NCI-H446 (cell line): ENCODE data around the gene FBRS.
"Not testable (repeated sequence)": the region's sequence is repeated elsewhere in the genome, so short reads cannot be mapped to it uniquely, and the experiment has no call there.

Experiments used
- DNase-seq, 2 experiments: peaks; one replicate each; lab custom pipeline; 2025; lab: John Stamatoyannopoulos, UW

The FBRS gene

DNA sequence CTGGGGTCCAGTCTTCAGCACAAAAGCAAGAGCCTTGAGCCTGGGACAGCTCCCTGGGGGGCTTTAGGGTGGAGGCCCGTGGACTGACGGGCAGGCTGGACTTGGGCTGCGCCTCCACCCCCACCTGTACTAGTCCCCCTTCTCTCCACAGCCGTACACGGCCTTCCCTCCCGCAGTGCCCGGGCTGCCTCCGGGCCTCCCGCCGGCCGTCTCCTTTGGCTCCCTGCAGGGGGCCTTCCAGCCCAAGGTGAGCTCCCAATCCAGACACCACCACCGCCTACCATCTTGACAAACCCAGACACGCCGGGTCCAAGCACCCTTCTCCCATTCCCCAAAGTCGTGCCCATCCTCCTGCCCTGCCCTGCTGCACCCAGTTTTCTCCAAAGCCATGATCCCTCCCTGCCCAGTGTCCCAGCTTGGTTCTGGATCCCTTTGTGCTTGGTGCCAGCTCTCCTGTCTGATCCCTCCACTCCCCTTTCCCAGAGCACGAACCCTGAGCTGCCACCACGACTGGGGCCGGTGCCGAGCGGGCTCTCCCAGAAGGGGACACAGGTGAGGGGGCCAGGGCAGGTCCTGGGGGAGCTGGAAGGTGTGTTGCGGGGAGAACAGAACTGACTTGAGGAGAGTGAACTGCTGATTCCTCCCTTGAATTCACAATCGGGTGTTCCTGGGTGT lies 7.1 kb downstream of the FBRS start:
- DNase-seq = no peak

DNA sequence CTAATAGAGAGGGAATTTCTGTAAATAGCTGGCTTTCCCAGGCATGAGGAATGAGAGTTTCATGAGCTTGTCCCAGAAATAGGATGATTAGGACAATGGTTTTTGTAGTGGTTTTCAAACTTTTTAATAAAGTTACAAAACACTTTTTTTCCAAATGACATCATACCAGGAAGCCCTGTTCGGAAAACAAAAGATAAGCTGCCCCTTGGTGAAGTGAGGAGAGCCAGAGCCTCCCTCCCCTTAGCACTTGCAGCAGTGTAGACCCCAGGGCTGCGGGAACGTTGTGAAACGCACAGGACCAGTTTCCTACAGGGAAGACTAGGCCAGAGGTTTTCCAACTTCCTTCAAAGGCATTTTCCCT lies 7.6 kb downstream of the FBRS start:
- no peak for DNase-seq

DNA sequence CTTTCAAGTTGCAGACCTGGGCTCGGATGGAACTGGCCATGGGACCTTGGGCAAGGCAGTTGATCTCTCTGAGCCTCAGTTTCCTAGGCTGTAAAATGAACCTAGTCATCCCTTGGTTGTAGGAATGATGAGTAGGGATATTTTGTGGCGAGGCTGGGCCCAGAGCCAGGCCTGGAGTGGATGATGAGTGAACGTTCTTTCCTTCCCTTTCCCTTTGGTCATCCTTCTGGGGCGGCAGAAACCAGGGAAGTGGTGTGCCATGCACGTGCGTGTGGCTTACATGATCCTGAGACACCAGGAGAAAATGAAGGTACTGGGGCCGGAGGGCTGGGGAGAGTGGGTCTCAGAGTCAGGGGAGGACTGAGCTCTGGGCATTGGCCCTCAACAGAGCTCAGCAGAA lies 8.4 kb downstream of the FBRS start:
- DNase-seq = no peak

DNA sequence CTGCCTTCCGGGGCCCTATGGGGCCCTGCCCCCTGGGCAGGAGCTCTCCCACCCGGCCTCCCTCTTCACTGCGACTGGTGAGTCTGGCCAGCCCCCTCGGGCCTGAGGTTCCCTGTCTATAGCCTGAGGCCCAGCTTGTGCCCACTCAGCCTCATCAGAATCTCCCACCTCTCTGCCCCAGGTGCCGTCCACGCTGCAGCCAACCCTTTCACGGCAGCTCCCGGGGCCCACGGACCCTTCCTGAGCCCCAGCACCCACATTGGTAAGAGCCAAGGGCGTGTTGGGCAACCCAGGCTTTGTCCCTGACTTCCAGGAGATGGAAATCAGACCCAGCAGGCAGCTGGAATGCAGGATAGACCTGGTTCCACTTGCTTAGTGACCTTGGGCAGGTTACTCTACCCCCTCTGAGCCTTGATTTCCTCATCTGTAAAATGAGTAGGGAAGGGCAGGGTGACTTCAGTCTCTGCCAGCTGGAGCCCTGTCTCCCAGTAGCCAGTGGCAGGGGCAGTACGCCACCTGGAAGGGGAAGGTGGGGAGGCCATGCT lies 9.2 kb downstream of the FBRS start:
- no peak for DNase-seq

DNA sequence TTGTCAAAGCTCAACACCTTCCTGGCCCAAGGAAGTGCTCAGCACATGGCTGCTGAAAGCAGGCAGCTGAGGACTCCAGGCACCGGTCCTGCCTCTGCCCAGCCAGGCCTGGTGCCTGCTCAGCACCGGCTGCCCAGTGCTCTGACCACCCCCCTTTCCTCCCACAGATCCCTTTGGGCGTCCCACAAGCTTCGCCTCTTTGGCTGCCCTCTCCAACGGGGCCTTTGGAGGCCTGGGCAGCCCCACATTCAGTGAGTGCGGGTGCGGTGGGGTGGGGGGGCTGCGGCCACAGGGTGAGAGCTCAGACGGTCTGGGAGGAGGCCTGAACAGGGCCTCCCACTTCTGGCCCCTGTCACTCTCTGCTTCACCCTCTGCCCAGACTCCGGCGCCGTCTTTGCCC lies 10.2 kb downstream of the FBRS start:
- no peak for DNase-seq

DNA sequence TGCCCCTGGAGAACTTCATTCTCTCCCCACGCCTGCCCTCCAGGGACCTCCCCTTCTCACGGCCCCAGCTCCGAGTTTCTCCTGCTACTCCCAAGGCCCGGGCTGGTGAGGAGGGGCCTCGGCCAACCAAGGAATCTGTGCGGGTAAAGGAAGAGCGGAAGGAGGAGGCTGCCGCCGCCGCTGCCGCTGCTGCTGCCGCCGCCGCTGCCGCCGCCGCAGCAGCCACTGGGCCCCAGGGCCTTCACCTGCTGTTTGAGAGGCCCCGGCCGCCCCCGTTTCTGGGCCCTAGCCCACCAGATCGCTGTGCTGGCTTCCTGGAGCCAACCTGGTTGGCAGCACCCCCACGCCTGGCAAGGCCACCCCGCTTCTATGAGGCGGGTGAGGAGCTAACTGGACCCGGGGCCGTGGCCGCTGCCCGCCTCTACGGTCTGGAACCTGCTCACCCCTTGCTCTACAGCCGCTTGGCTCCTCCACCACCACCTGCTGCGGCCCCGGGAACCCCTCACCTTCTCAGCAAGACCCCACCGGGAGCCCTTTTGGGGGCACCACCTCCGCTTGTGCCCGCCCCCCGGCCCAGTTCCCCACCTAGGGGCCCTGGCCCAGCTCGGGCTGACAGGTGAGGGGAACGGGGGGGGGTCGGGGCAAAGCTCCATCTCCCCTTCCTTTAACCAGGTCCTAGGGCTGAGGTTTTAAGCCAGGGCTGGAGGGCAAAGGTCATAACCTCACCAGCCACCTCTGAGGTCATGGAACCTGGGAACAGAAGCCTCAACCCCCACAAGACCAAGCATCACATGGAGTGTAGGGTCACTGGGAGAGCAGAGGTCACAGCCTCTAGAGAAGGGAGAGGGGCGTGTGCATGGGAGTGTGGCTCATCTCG lies 11.0 kb downstream of the FBRS start:
- DNase-seq = no peak

DNA sequence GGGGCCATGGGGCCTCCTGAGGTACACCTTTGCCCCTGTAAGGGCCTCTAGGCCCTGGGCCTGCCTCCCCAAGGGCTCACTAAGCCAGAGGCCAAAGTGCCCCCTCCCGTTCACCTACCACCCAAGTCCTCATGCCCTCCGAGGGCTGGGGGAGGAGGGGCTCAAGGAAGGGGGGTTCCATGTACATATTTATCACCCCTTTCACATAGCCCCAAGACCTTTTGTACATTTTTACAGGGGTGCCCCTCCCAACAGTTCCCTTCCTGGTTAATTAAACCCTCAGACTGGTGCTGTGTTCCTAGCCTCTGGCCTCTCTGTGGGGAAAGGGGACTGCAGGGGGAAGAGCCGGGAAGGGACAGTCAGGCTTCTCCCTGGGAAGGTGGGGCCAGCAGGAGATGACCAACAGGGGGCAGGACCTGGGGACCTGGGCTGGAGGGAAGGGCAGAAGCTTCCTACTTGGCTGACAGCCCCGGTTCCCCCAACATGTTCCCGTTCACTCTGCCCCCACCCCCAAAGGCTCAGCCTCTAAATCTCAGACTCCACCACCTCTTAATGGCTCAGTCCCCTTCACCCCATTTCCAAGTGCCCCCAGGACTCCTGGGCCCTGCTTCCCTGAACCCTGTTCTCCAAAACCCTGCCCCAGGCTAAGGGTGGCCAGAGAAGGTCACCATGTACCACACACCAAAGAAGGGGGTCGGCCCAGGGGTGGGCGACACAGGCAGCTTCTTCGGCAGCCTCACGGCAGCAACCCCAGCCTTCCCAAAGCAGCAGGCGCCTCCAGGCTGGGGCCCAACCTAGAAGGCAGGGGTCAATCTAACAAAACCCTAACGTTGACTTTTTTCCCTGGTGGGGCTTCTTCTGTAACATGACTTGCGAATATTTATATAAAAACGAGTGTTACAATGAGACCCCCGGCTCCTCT lies 11.9 kb downstream of the FBRS start:
- DNase-seq = no peak

DNA sequence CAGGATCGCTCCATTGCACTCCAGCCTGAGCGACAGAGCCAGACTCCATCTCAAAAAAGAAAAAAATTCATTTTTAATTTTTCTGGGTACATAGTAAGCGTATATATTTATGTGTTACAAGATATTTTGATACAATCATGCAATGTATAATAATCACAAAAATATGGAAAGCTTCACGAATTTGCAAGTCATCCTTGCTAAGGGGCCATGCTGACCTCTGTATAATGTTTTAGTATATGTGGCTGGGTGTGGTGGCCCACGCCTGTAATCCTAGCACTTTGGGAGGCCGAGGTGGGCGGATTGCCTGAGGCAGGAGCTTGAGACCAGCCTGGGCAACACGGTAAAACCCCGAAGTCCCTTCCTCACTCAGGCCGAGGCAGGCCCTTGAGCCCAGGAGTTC lies 16.9 kb downstream of the FBRS start:
- no peak for DNase-seq

DNA sequence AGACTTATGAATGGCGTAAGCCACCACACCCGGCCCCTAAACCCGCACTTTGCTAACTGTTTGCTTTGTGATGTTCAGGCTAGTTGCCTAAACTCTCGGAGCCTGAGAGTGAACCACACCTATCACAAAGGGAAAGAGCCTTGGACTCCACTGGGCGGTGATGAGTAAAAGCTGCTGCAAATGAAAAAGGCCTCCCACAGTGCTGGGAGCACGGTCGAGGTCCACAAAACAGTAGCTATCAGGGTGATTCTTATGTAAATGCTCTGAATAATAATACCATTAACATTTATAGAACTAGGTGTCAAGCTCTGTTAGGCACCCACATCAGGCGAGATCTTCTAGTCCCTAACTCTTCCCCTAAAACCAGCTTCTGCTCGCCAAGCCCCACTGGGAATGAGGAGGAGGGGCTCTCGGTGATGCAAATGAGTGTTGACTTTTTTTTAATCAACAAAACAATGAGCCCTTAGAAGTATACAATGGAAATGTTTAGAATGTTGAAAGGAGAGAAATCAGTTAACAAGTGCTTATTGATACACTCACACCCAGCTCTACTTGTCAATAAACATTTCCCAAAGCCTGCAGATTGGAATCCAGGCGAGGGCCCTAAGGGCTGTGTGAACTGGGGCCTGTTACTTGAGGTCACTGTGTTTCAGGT lies 19.8 kb downstream of the FBRS start:
- no peak for DNase-seq

DNA sequence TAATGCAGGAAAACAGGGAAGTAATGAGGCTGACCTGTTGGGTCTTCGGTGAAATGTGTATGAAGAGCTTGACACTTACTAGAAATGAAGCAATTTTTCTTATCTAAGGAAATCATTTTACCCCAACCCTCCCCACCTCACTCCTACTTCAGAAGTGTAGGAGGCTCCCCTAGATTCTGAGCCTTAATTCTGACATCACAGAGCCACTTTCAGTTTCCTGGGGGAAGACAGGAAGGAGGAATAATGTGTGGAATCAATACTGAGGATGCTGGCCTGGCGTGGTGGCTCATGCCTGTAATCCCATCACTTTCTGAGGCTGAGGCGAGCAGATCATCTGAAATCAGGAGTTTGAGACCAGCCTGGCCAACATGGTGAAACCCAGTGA lies 20.3 kb downstream of the FBRS start:
- no peak for DNase-seq

DNA sequence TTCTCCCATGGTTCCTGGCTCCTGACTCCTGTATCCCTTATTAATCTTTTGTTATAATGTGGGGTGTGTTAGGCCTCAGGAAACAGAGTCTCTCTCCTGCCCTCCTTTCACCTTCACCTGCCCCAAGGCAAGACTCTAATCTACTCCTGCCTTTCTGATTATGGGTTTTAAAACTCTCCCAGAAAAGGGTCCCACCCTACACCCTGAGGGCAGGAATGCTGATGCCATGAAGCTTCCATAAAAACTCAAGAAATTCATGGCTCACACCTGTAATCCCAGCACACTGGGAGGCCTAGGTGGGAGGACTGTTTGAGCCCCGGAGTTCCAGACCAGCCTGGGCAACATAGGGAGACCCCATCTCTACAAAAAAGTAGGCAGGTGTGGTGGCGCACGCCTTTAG lies 22.1 kb downstream of the FBRS start:
- no peak for DNase-seq

DNA sequence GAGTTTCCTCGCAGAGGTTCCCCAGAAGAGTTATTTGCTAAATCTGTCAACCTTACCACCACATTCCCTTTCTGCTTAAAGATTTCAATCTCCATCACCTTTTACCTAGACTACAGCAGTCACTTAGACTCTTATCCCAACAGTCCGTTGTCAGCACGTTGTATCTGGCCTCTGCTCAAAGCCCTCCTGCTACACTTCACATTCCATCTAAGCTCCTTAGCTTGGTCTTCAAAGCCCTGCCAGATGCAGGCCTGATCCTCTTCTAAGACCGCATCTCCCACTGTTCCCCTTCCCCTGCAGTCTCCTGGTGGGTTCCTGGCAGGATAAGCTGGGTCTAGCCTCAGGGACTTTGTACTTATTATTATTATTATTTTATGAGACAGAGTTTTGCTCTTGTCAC lies 30.5 kb downstream of the FBRS start:
- no peak for DNase-seq

DNA sequence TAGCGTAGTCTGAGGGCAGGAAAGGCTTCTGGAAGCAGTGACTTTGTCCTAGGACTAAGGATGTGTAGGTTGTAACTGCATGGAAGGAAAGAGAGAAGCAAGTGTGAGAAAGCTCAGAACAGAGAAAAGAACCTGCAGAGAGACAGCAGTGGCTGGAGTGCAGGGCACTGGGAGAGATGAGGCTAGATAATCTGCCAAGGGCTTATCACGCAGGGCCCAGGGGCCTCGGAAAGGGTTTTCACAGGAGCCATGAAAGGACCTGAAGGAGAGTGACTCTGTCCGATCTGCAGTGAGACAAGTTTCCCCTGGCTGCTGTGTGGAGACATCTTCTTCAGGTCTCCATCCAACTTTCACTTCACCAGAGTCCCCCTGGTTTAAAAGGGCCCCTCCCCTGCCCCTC lies 33.7 kb downstream of the FBRS start:
- DNase-seq = no peak

DNA sequence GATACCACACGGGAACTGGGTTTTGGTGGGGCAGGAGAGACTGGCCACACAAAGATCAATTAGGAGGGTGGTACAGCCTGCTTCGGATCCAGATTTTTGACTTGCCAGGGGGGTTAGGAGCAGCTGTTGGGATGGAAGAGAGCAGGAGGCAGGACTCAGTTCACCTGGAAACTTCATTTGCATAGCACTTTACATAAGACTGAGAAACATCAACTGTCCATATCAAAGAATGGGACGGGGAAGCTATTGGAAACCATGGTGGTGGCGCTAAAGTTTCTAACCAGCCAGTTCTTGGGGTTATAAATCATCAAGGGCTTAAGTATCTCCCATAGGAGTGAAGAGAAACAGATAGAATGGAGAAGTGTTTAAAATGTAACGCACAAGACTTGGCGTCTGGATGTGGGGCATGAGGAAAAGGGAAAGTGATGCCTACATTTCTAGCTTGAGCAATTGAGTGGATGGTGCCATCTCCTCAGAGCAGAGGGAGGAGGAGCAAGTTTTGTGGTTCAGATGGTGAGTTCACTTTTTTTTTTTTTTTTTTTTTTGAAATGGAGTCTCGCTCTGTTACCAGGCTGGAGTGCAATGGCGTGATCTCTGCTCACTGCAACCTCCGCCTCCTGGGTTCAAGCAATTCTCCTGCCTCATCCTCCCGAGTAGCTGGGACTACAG lies 34.3 kb downstream of the FBRS start:
- no peak for DNase-seq

DNA sequence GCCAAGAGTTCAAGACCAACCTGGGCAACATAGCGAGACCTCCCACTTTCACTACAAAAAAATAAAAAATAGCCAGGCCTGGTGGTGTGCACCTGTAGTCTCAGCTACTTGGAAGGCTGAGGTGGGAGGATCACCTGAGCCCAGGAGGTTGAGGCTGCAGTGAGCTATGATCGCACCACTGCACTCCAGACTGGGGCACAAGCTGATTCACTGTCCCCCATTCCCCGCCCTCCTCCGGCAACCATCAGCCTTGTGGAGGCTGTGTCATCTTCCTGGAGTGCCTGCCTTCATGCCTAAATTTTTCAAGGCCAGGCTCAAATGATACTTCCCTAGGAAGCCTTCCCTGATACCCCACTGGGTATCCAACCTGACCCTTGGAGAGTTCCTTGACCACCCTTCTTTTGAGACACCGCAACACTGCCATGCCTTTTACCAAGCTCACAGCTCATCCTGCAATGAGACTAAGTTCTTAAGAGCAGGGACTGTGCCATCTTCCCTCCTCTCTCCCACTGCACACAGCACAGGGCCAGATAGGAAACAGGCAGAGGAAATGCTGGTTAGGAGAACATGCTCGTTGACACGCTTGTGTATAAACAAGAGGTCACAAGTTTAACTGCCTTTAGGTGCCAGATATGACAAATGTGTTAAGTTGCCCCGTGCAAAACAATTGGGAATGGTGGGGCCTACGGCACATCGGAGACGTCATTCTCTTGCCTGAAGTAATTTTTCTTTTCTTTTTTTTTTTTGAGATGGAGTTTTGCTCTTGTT lies 36.9 kb downstream of the FBRS start:
- DNase-seq = no peak

DNA sequence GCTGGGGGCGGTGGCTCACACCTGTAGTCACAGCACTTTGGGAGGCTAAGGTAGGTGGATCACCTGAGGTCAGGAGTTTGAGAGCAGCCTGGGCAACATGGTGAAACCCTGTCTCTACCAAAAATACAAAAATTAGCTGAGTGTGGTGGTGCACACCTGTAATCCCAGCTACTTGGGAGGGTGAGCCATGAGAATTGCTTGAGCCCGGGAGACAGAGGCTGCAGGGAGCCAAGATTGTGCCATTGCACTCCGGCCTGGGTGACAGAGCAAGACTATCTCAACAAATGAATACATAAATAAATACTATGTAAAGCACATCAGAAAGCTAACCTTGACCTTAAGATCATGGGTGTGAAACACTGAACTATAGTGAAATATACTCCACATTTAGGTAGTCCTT lies 38.4 kb downstream of the FBRS start:
- not testable (repeated sequence) for DNase-seq

DNA sequence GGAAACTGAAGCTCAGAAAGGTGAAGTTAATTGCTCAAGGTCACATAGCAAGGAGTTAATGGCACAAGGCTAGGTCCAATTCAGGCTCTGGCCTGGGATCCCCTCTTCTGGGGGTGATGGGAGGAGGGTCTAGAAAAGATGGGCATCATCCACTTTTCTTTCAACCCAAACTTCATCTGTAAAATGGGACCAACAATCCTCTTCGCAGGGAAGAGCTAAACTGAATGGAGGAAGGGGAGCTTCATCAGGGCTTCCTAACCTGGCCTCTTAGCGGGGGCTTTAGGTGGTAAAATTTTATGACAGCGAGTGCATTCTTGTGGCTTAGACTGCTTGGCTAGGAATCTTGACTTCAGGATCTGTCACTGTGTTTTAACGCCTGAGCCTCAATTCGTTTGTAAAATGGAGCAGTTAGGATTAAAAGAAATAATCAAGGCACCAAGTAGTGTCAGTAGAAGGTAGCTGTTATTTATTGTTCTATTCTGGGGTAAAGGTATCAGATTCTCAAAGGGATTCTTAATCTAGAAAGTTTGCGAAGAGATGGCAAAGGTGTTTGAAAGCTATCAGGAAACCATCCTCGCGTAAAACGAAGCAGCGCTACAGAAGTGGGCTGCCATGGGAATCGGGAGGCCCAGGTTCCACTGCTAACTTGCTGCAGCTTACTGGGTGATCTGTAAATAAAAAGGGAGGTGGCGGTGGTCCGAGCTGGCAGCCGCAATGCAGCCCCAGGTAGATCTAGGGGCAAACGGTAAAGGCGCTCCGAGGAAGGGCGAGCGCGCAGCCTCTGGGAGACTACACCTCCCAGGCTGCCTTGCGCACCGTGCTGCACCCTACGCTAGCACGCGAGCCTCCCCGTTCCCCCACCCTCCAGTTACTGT lies 39.3 kb downstream of the FBRS start:
- DNase-seq = peak in 1 of 2 experiments; percentile 38

DNA sequence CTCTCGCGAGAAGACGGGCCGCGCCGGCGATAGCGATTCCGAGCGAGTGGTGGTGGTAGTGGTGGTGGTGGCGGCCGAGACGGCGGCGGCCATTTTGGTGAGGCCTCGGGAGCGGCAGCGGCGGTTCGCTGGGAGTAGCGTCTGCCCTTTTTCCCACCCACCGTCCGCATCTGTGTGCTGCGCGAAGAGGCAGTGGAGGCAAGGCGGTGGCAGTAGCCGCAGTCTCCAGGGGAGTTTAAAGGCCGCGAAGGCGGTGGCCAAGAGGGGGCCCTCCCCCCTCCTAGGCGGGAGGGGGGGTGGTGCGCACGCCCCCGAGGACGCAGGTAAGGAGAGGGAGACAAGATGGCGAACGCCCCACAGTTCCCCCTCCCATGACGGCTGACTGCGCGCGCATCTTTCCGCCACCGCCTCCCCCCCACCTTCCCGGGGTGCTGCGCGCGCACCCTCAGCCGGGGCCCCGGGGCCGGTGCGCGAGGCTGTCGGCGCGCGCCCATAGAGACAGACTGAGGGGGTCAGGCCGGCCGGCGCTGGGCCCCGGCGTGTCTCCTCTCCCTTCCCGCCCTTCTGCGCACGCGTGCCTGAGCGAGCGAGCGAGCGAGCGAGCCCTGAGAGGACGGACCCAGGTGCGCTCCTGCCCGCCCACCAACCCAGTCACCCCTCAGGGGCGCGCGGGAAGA lies 40.0 kb downstream of the FBRS start:
- peak; percentile 93 to 97 for DNase-seq
